HG02678 (cell line): ENCODE results near the gene SEC11C.
"Not testable (repeated sequence)": the region's sequence is repeated elsewhere in the genome, so short reads cannot be mapped to it uniquely, and the experiment has no call there.

ENCODE experiments used
- ATAC-seq: cut with Tn5 transposase; IDR thresholded peaks from one replicate; pipeline ENCODE4 v1.9.1; 2021; ENCODE audit warnings: mild to moderate bottlenecking, moderate library complexity; ENCODE audit not compliant: unreplicated experiment

The SEC11C gene

GRCh38 chr18:59139615-59140301, at the start of gene SEC11C:
Gene SEC11C, plus strand, starts transcription at chr18:59139884. Its CDS starts 65 bp downstream, at chr18:59139949.
- peak; percentile 86 for ATAC-seq

GRCh38 chr18:59090966-59091603, 48.6 kb upstream of the SEC11C start:
- no peak for ATAC-seq

GRCh38 chr18:59093668-59094067, 46.0 kb upstream of the SEC11C start:
- ATAC-seq, result no peak

- no peak for ATAC-seq
Measured at GRCh38 chr18:59094569-59094968, 45.1 kb upstream of the SEC11C start.

- ATAC-seq, result no peak
Measured at GRCh38 chr18:59096098-59096789, 43.4 kb upstream of the SEC11C start.

GRCh38 chr18:59101830-59102414, 37.8 kb upstream of the SEC11C start:
- ATAC-seq, result no peak

GRCh38 chr18:59109375-59109774, 30.3 kb upstream of the SEC11C start:
- no peak for ATAC-seq

GRCh38 chr18:59114160-59114559, 25.5 kb upstream of the SEC11C start:
- no peak for ATAC-seq

GRCh38 chr18:59123588-59124369, 15.9 kb upstream of the SEC11C start:
- ATAC-seq, result no peak

GRCh38 chr18:59124370-59124704, 15.3 kb upstream of the SEC11C start:
- no peak for ATAC-seq

GRCh38 chr18:59127047-59127446, 12.6 kb upstream of the SEC11C start:
- no peak for ATAC-seq

- no peak for ATAC-seq
Measured at GRCh38 chr18:59129951-59130703, 9.6 kb upstream of the SEC11C start.

GRCh38 chr18:59132810-59133465, 6.7 kb upstream of the SEC11C start:
- no peak for ATAC-seq

- ATAC-seq, result peak; percentile 76
Measured at GRCh38 chr18:59139291-59139614, 431 bp upstream of the SEC11C start.

GRCh38 chr18:59140302-59140885, 710 bp downstream of the SEC11C start:
- ATAC-seq, result no peak

- ATAC-seq, result no peak
Measured at GRCh38 chr18:59141294-59142068, 1.8 kb downstream of the SEC11C start.

- no peak for ATAC-seq
Measured at GRCh38 chr18:59142274-59142673, 2.6 kb downstream of the SEC11C start.

GRCh38 chr18:59142800-59143416, 3.2 kb downstream of the SEC11C start:
- ATAC-seq, result not testable (repeated sequence)
